ENCODE results near the gene BNIP3.

Gene BNIP3

DNA sequence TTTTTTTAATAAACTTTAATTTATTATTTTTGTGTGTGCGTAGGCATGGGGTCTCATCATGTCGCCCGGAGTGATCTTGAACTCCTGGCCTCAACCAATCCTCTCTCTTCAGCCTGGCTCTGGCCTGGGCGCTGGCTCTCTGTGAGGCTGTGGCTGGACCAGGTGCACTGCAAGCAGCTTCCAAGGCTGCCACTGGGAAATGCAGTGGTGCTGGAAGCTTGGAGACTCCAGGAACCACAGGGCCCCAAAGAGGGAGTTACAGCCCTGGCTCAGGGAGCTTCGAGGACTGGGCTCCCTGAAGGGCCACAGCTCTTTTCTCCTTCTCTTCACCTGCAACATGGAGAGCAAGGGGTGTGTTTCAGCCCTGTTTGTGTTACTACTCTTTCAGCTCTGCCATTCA is 36.7 kb upstream of the BNIP3 start:
- Histone ChIP-seq H3K9ac (ENCODE audit: low read length) (no peak overlapping the region), H3K27ac (ENCODE audit: low read depth, low read length) (no peak overlapping the region), H3K4me3 (ENCODE audit: low read depth, low read length) (no peak overlapping the region), H3K4me1 (ENCODE audit: control insufficient read depth, insufficient read depth, low read length) (peaks cover 7% of the 10 kb centered on the region; the same call in 1 of the 2 replicates), H3K9me3 (ENCODE audit: control insufficient read depth, insufficient read depth, low read depth, low read length) (no peaks in the 10 kb centered on the region), H3K36me3 (ENCODE audit: control insufficient read depth, insufficient read depth, low read length) (no peaks in the 10 kb centered on the region), H3K27me3 (ENCODE audit: control insufficient read depth, insufficient read depth, low read length) (peaks cover 4% of the 10 kb centered on the region)

DNA sequence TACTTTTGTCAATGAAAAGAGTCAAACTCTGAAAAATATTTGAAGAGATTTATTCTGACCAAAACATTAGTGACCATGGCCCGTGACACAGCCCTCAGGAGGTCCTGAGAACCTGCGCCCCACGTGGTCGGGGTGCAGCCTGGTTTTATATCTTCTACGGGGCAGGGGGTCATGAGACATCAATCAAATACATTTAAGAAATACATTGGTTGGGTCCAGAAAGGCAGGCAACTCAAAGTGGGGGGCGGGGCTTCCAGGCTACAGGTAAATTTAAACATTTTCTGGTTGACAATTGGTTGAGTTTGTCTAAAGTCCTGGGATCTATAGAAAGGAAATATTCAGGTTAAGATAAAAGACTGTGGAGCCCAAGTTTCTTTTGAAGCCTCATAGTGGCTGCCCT is 34.8 kb upstream of the BNIP3 start:
- Histone ChIP-seq H3K9me3 (ENCODE audit: control insufficient read depth, insufficient read depth, low read depth, low read length) (no peaks in the 10 kb centered on the region), H3K27me3 (ENCODE audit: control insufficient read depth, insufficient read depth, low read length) (no peaks in the 10 kb centered on the region), H3K4me3 (ENCODE audit: low read depth, low read length) (no peak overlapping the region), H3K27ac (ENCODE audit: low read depth, low read length) (no peak overlapping the region), H3K9ac (ENCODE audit: low read length) (no peak overlapping the region), H3K4me1 (ENCODE audit: control insufficient read depth, insufficient read depth, low read length) (peaks cover 5% of the 10 kb centered on the region; the same call in 1 of the 2 replicates), H3K36me3 (ENCODE audit: control insufficient read depth, insufficient read depth, low read length) (no peaks in the 10 kb centered on the region)

DNA sequence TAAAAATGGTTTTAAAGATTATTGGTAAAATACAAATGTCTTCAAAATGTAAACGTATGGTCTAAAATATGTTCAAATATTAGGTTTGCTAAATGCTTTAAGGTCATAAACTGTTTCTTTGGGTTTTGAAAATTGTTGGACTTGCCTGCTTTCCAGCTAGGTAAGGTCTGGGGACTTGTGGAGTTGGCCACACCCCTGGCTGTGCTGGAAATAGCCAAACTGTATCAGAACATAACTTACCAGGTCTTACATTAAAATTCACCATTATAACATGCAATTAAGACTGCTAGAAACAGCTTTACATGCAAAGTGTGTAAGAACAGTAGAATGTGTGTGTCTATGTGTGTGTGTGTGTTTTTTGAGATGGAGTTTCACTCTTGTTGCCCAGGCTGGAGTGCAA is 29.7 kb upstream of the BNIP3 start:
- no peak overlapping the region for H3K4me3 ChIP-seq (ENCODE audit: low read depth, low read length)
- no peaks in the 10 kb centered on the region for H3K9me3 ChIP-seq (ENCODE audit: control insufficient read depth, insufficient read depth, low read depth, low read length)
- no peak overlapping the region for H3K9ac ChIP-seq (ENCODE audit: low read length)
- H3K27ac ChIP-seq (ENCODE audit: low read depth, low read length), result no peak overlapping the region
- H3K27me3 ChIP-seq (ENCODE audit: control insufficient read depth, insufficient read depth, low read length), result no peaks in the 10 kb centered on the region
- H3K36me3 ChIP-seq (ENCODE audit: control insufficient read depth, insufficient read depth, low read length), result no peaks in the 10 kb centered on the region
- peaks cover 52% of the 10 kb centered on the region for H3K4me1 ChIP-seq (ENCODE audit: control insufficient read depth, insufficient read depth, low read length)

DNA sequence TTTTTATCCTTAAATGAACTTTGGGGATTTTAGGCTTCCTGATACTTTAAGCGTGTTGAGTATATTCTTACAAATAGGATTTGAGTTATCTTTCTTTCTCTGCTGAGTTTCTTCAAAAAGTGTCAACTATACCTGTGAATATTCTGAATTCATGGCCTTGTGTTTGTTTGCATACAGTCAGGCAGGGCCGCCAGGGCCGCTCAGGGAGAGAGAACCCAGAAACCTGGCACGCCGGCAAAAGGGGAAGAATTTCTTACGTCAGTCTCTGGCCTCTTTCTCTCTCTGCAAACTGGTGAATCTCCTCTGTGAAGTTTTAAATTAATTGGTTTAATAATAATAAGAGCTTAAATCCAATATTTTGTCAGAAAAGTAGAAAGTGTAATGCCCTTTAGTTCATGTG is 29.3 kb upstream of the BNIP3 start:
- H3K27me3 ChIP-seq (ENCODE audit: control insufficient read depth, insufficient read depth, low read length), result no peaks in the 10 kb centered on the region
- H3K4me1 ChIP-seq (ENCODE audit: control insufficient read depth, insufficient read depth, low read length), result peaks cover 50% of the 10 kb centered on the region
- H3K4me3 ChIP-seq (ENCODE audit: low read depth, low read length), result 0 out of 2 replicates have a peak overlapping the region, but pooled peaks have one; percentile 21
- H3K9me3 ChIP-seq (ENCODE audit: control insufficient read depth, insufficient read depth, low read depth, low read length), result no peaks in the 10 kb centered on the region
- H3K27ac ChIP-seq (ENCODE audit: low read depth, low read length), result 0 out of 2 replicates have a peak overlapping the region, but pooled peaks have one; percentile 68
- no peaks in the 10 kb centered on the region for H3K36me3 ChIP-seq (ENCODE audit: control insufficient read depth, insufficient read depth, low read length)
- H3K9ac ChIP-seq (ENCODE audit: low read length), result no peak overlapping the region

DNA sequence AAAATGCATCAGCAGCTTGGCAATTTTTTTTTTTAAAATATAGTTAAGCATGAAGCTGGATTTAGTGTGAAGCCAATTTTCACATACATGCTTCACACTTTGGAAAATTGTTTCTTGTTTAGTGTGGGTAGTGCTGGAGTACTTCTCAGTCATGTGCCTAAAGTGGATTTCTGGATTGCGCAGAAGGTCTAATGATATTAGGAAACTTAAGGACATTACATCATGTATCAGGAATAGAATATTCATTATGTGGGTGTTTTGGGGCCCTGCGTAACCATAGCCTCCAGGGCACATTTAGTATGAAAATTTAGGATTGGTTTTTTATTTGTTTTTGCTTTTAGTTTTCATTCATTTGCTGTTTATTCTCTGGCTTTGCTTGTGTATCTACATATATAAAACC is 28.8 kb upstream of the BNIP3 start:
- peaks cover under 1% of the 10 kb centered on the region; the same call in 1 of the 2 replicates for H3K9me3 ChIP-seq (ENCODE audit: control insufficient read depth, insufficient read depth, low read depth, low read length)
- H3K36me3 ChIP-seq (ENCODE audit: control insufficient read depth, insufficient read depth, low read length), result no peaks in the 10 kb centered on the region
- H3K4me3 ChIP-seq (ENCODE audit: low read depth, low read length), result 0 out of 2 replicates have a peak overlapping the region, but pooled peaks have one; percentile 21
- no peaks in the 10 kb centered on the region for H3K27me3 ChIP-seq (ENCODE audit: control insufficient read depth, insufficient read depth, low read length)
- H3K9ac ChIP-seq (ENCODE audit: low read length), result no peak overlapping the region
- H3K4me1 ChIP-seq (ENCODE audit: control insufficient read depth, insufficient read depth, low read length), result peaks cover 50% of the 10 kb centered on the region
- peak overlapping the region; percentile 68; the same call in 1 of the 2 replicates for H3K27ac ChIP-seq (ENCODE audit: low read depth, low read length)

DNA sequence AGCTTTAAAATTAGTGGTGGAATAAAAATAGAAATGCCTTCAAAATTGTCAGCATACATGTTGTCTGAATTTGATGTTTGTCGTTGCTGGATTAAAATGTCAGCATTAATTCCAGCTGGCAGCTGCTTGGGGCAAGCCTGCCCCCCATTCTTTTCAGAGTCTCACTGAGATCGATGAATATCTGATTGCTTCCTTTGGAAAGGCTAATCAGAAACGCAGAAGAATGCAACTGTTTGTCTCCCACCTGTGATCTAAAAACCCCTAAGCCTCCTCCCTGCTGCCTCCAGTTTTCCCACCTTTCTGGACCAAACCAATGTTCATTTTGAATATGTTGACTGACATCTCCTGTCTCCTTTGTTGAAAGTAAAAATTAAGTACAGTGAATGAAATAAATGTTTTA is 27.9 kb upstream of the BNIP3 start:
- H3K4me3 ChIP-seq (ENCODE audit: low read depth, low read length), result no peak overlapping the region
- H3K27ac ChIP-seq (ENCODE audit: low read depth, low read length), result peak overlapping the region; percentile 68
- H3K9ac ChIP-seq (ENCODE audit: low read length), result no peak overlapping the region

DNA sequence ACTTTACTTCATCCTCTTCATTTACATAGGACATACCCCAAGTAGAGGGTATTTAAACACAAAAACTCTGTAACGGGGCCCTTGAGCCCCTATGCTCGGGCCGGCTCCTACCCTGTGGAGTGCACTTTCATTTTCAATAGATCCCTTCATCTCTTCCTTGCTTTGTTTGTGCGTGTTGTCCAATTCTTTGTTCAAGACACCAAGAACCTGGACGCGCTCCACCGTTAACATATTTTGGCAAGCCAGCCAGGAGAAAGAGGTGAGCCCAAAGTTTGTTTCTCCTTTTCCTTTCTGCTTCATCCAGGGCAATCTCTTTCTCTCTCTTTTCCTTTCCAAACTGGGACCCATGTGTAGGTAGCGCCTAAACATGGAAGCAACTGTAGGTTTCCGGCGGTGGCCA is 26.0 kb upstream of the BNIP3 start:
- Histone ChIP-seq H3K9ac (ENCODE audit: low read length) (no peak overlapping the region), H3K27ac (ENCODE audit: low read depth, low read length) (peak overlapping the region; percentile 32; the same call in 1 of the 2 replicates), H3K4me3 (ENCODE audit: low read depth, low read length) (no peak overlapping the region), H3K9me3 (ENCODE audit: control insufficient read depth, insufficient read depth, low read depth, low read length) (peaks cover 11% of the 10 kb centered on the region), H3K4me1 (ENCODE audit: control insufficient read depth, insufficient read depth, low read length) (peaks cover 64% of the 10 kb centered on the region), H3K36me3 (ENCODE audit: control insufficient read depth, insufficient read depth, low read length) (no peaks in the 10 kb centered on the region), H3K27me3 (ENCODE audit: control insufficient read depth, insufficient read depth, low read length) (no peaks in the 10 kb centered on the region)

More for the DNA sequence above, 27.9 kb upstream of the BNIP3 start:
- Histone ChIP-seq H3K4me1 (ENCODE audit: control insufficient read depth, insufficient read depth, low read length) (peaks cover 50% of the 10 kb centered on the region), H3K36me3 (ENCODE audit: control insufficient read depth, insufficient read depth, low read length) (no peaks in the 10 kb centered on the region), H3K27me3 (ENCODE audit: control insufficient read depth, insufficient read depth, low read length) (no peaks in the 10 kb centered on the region), H3K9me3 (ENCODE audit: control insufficient read depth, insufficient read depth, low read depth, low read length) (peaks cover 9% of the 10 kb centered on the region)

DNA sequence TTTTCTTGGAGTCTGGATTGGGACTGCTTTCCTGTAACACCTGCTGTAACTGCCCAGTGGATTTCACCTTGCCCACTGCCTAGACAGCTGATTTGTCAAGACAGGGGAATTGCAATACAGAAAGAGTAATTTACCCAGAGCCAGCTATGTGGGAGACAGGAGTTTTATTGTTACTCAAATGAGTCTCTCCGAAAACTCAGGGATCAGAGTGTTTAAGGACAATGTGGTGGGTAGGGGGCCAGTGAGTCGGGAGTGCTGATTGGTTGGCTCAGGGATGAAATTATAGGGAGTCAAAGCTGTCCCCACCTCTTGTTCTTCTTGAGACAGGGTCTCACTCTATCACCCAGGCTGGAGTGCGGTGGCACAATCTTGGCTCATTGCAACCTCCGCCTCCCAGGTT is 25.2 kb upstream of the BNIP3 start:
- Histone ChIP-seq H3K27me3 (ENCODE audit: control insufficient read depth, insufficient read depth, low read length) (no peaks in the 10 kb centered on the region), H3K36me3 (ENCODE audit: control insufficient read depth, insufficient read depth, low read length) (no peaks in the 10 kb centered on the region), H3K4me1 (ENCODE audit: control insufficient read depth, insufficient read depth, low read length) (peaks cover 71% of the 10 kb centered on the region), H3K9me3 (ENCODE audit: control insufficient read depth, insufficient read depth, low read depth, low read length) (peaks cover 11% of the 10 kb centered on the region), H3K9ac (ENCODE audit: low read length) (no peak overlapping the region), H3K27ac (ENCODE audit: low read depth, low read length) (no peak overlapping the region), H3K4me3 (ENCODE audit: low read depth, low read length) (no peak overlapping the region)

DNA sequence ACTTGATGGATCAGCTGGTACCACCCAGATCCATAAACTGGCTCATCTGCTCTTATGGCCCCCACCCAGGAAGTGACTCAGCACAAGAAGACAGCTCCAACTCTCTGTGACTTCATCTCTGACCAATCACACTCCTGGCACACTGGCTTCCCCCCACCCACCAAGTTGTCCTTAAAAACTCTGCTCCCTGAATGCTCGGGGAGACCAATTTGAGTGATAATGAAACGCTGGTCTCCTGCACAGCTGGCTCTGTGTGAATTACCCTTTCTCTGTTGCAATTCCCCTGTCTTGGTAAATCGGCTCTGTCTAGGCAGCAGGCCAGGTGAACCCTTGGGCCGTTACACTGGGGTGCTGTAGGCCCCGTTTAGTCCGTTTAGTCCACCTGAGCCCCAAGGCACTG is 23.4 kb upstream of the BNIP3 start:
- no peaks in the 10 kb centered on the region for H3K27me3 ChIP-seq (ENCODE audit: control insufficient read depth, insufficient read depth, low read length)
- H3K4me3 ChIP-seq (ENCODE audit: low read depth, low read length), result no peak overlapping the region
- H3K36me3 ChIP-seq (ENCODE audit: control insufficient read depth, insufficient read depth, low read length), result no peaks in the 10 kb centered on the region
- peaks cover 11% of the 10 kb centered on the region for H3K9me3 ChIP-seq (ENCODE audit: control insufficient read depth, insufficient read depth, low read depth, low read length)
- no peak overlapping the region for H3K27ac ChIP-seq (ENCODE audit: low read depth, low read length)
- peaks cover 67% of the 10 kb centered on the region for H3K4me1 ChIP-seq (ENCODE audit: control insufficient read depth, insufficient read depth, low read length)
- H3K9ac ChIP-seq (ENCODE audit: low read length), result no peak overlapping the region

DNA sequence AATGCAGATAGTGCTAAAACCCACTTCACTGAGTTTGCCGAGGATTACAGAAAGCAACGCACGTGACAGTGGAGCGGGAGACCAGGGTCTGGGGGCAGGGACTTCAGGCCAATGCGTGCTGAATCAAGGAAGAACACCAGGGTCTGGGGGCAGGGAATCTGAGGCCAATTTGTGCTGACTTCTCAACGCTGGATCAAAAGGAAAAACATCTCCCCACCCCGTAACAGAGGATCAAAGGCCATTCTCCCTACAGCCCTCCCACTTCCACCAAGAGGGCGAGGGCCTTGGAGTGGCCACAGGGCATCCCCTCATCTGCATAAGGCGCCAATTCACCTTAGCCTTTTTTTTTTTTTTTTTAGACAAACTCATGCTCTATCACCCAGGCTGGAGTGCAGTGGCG is 22.3 kb upstream of the BNIP3 start:
- Histone ChIP-seq H3K9ac (ENCODE audit: low read length) (no peak overlapping the region), H3K9me3 (ENCODE audit: control insufficient read depth, insufficient read depth, low read depth, low read length) (peaks cover 11% of the 10 kb centered on the region), H3K27ac (ENCODE audit: low read depth, low read length) (no peak overlapping the region), H3K27me3 (ENCODE audit: control insufficient read depth, insufficient read depth, low read length) (no peaks in the 10 kb centered on the region), H3K36me3 (ENCODE audit: control insufficient read depth, insufficient read depth, low read length) (no peaks in the 10 kb centered on the region), H3K4me3 (ENCODE audit: low read depth, low read length) (no peak overlapping the region), H3K4me1 (ENCODE audit: control insufficient read depth, insufficient read depth, low read length) (peaks cover 63% of the 10 kb centered on the region)

DNA sequence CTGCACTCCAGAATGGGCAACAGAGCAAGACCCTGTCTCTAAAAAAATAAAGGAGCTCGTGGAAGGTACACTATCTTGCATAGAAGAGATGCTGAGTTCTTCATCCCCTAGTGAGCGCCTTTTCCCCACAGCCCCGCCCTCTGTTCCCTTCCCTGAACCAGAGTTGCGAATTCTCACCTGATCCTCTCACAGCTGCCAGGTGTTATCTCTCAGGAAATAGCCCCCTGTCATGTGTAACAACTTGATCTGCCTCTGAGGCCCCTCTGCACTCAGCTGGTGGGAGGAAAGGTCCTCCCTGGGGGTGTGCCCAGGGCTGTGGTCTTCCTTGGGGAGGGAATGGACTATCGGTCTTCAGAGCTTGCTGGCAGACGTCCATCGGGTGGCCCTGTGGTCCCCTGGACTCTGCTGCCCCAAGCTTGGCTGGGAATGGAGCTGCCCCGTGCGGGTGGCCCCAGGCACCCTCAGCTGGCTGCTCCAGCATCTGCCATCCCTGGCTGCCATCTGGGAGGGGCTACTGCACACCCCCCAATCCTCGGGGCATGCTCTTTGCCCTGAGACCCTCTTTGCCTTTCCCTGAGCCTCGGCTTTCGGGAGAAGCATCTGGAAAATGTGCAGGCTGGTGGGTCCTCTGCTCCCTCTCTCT is 21.7 kb upstream of the BNIP3 start:
- Histone ChIP-seq H3K4me1 (ENCODE audit: control insufficient read depth, insufficient read depth, low read length) (peaks cover 63% of the 10 kb centered on the region), H3K27me3 (ENCODE audit: control insufficient read depth, insufficient read depth, low read length) (no peaks in the 10 kb centered on the region), H3K9ac (ENCODE audit: low read length) (peak overlapping the region; percentile 54), H3K36me3 (ENCODE audit: control insufficient read depth, insufficient read depth, low read length) (no peaks in the 10 kb centered on the region), H3K27ac (ENCODE audit: low read depth, low read length) (peak overlapping the region; percentile 58; the same call in 1 of the 2 replicates), H3K4me3 (ENCODE audit: low read depth, low read length) (no peak overlapping the region), H3K9me3 (ENCODE audit: control insufficient read depth, insufficient read depth, low read depth, low read length) (peaks cover 11% of the 10 kb centered on the region)
